CD4-positive, alpha-beta T cell (primary cell): ENCODE results near the gene CDC42. TPM values are rescaled to one million over a fixed set of nuclear protein-coding genes. Genes with fewer than 3 reads are reported as not detected.

Source experiments
- ATAC-seq: fragments of 200-7000 bp; cut with Tn5 transposase; one replicate; pipeline ENCODE4 v1.10.0; 2022; ENCODE audit warnings: mild to moderate bottlenecking; ENCODE audit not compliant: poor library complexity
- CTCF ChIA-PET: fragments of 350-600 bp; sonication (Branson Sonifier 250); formaldehyde crosslinking; loops from one replicate; lab custom pipeline; 2021; ENCODE audit warnings: antibody characterized with exemption, inconsistent platforms; lab: Charles Lee
- POLR2A ChIA-PET: fragments of 350-600 bp; sonication (Branson Sonifier 250); formaldehyde crosslinking; loops from one replicate; lab custom pipeline; 2021; ENCODE audit warnings: antibody characterized with exemption, inconsistent platforms; lab: Charles Lee
- DNase-seq, 14 experiments: peaks; one replicate each; pipeline ENCODE4 v3.0.0-alpha.2; 2013 to 2020; ENCODE audit warnings: mixed read lengths in 2 of 14
- H3K27ac ChIP-seq, 2 donors: one replicate each; pipeline versions ENCODE4 v1.5.1 to v1.7.0; 2013; ENCODE audit warnings: low read length in 2 of 2, low read depth in 1 of 2, mild to moderate bottlenecking in 1 of 2
- H3K27me3 ChIP-seq, 2 experiments: 1 replicate in 1 of 2; 2 replicates in 1 of 2; pipeline versions ENCODE4 v1.6.1 to v1.7.0; 2013; ENCODE audit warnings: low read length in 2 of 2, control low read depth in 1 of 2, mild to moderate bottlenecking in 1 of 2, moderate library complexity in 1 of 2; ENCODE audit not compliant: insufficient read depth in 2 of 2, control insufficient read depth in 1 of 2
- H3K36me3 ChIP-seq: one replicate; pipeline ENCODE4 v1.6.1; 2013; ENCODE audit warnings: low read length, control low read depth; ENCODE audit not compliant: insufficient read depth
- H3K4me1 ChIP-seq: one replicate; pipeline ENCODE4 v1.6.1; 2013; ENCODE audit warnings: low read length, control low read depth; ENCODE audit not compliant: insufficient read depth
- H3K4me3 ChIP-seq: one replicate; pipeline ENCODE4 v1.5.1; 2013; ENCODE audit warnings: mild to moderate bottlenecking, low read length, moderate library complexity
- H3K9me3 ChIP-seq, 2 experiments: 1 replicate in 1 of 2; 2 replicates in 1 of 2; pipeline versions ENCODE4 v1.6.1 to v1.7.0; 2013; ENCODE audit warnings: low read length in 2 of 2, mild to moderate bottlenecking in 2 of 2, control low read depth in 1 of 2, moderate library complexity in 1 of 2; ENCODE audit not compliant: control insufficient read depth in 1 of 2, insufficient read depth in 1 of 2
- H3K27ac Mint-ChIP-seq: one replicate; pipeline ENCODE4 v1.8.0; 2020; ENCODE audit warnings: mixed read lengths
- H3K27me3 Mint-ChIP-seq: one replicate; pipeline ENCODE4 v1.8.0; 2021; ENCODE audit warnings: mixed read lengths
- H3K36me3 Mint-ChIP-seq: one replicate; pipeline ENCODE4 v1.8.0; 2021; ENCODE audit warnings: low read depth, mixed read lengths
- H3K4me1 Mint-ChIP-seq: one replicate; pipeline ENCODE4 v1.8.0; 2021; ENCODE audit warnings: low read depth, mixed read lengths
- H3K4me3 Mint-ChIP-seq: one replicate; pipeline ENCODE4 v1.8.0; 2020; ENCODE audit warnings: mild to moderate bottlenecking, mixed read lengths
- H3K9me3 Mint-ChIP-seq: one replicate; pipeline ENCODE4 v1.8.0; 2020; ENCODE audit warnings: mixed read lengths
- intact Hi-C, 2 experiments: fragments of 100-400 bp; cut with DNase I in 1 of 2; cut with micrococcal nuclease in 1 of 2; formaldehyde crosslinking; loops; one replicate each; pipeline versions ENCODE4 v1.15.1 to v1.9.0; 2023 to 2025; cut with DNase I, micrococcal nuclease
- total RNA-seq, 174 experiments: library from RNA in 2 of 174; stranded (reverse) in 2 of 174; gene quantifications; one replicate each; pipeline ENCODE4 v1.2.3 and lab custom pipeline; 2021 to 2026
- TF ChIP-seq, protein P1 (sequence below): fragments of 200-600 bp; IDR thresholded peaks from one replicate; pipeline ENCODE4 v1.8.0; 2022; ENCODE audit warnings: antibody characterized with exemption, mild to moderate bottlenecking

CDC42 gene
- total RNA-seq, 2 experiments from 2014 or later = 375 to 379 TPM

DNA sequence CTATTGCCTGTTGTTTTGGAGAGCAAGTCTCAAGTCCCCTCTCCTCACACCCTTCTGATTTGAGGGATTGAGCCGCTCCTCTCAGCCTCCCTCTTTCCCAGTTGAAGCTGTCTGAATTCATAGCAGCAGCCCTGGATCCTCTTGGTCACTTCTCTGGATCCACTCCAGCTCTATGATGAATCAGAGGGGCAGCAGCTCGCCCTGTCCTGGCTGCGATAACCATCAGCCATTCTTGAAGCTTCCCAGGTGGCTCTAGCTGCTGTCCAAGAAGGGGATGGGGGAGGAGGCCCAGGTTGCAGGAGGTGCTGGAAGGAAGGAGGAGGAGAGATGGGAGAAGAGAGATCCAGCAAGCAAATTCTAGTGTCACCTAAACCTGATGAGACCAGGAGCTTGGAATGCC, 59.1 kb downstream of the CDC42 start:
- no peaks in the 10 kb centered on the region for H3K9me3 ChIP-seq
- ATAC-seq (no peak), DNase-seq (no peak)
- CTCF ChIA-PET = interaction anchor here (1.1 kb wide), 1 partner anchor 22 kb away, joined by 4 read pairs; no protein-coding TSS in a partner anchor
- Mint-ChIP-seq H3K4me1 (peaks cover 49% of the 10 kb centered on the region), H3K27me3 (no peaks in the 10 kb centered on the region), H3K4me3 (no peak overlapping the region), H3K36me3 (peaks cover 65% of the 10 kb centered on the region), H3K27ac (peak overlapping the region; percentile 76), H3K9me3 (no peaks in the 10 kb centered on the region)
- POLR2A ChIA-PET = interaction anchor here (0.9 to 2.2 kb wide), 3 partner anchors 12 to 87 kb away, joined by 3 to 7 read pairs (median 6); no protein-coding TSS in a partner anchor
- no peaks in the 10 kb centered on the region for H3K27me3 ChIP-seq
- intact Hi-C loops = no loop called here
- TF ChIP-seq, protein P1, sequence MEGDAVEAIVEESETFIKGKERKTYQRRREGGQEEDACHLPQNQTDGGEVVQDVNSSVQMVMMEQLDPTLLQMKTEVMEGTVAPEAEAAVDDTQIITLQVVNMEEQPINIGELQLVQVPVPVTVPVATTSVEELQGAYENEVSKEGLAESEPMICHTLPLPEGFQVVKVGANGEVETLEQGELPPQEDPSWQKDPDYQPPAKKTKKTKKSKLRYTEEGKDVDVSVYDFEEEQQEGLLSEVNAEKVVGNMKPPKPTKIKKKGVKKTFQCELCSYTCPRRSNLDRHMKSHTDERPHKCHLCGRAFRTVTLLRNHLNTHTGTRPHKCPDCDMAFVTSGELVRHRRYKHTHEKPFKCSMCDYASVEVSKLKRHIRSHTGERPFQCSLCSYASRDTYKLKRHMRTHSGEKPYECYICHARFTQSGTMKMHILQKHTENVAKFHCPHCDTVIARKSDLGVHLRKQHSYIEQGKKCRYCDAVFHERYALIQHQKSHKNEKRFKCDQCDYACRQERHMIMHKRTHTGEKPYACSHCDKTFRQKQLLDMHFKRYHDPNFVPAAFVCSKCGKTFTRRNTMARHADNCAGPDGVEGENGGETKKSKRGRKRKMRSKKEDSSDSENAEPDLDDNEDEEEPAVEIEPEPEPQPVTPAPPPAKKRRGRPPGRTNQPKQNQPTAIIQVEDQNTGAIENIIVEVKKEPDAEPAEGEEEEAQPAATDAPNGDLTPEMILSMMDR = no peak
- peaks cover 1% of the 10 kb centered on the region for H3K4me1 ChIP-seq
- peak overlapping the region in 1 of 2 donors; percentile 7 for H3K27ac ChIP-seq
- H3K4me3 ChIP-seq = no peak overlapping the region
- H3K36me3 ChIP-seq = peaks cover 69% of the 10 kb centered on the region

DNA sequence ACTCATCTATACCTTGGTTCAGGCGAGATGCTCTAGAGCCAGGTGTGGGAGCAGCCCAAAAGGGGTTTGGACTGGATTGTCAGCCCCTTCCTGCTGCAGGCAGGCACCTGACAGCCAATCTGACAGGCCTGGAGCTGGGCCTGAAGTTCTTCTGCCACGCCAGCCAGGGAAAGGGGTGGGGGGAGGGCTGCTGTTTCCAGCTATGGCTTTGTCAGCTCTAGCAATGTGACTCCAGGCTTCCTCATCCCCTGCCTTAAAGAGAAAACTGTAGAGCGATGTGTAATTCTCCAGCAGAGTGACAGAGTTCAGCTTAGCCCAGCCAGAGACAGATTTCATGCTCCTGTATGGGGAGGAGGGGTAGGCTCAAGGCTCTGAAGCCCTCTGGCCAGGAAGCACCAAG, 60.0 kb downstream of the CDC42 start:
- no peak overlapping the region for H3K27ac ChIP-seq
- ChIA-PET CTCF (no interaction called here), POLR2A (no interaction called here)
- H3K27ac Mint-ChIP-seq = peak overlapping the region; percentile 76
- no peaks in the 10 kb centered on the region for H3K4me1 ChIP-seq
- H3K27me3 Mint-ChIP-seq = no peaks in the 10 kb centered on the region
- peaks cover 47% of the 10 kb centered on the region for H3K4me1 Mint-ChIP-seq
- H3K27me3 ChIP-seq = no peaks in the 10 kb centered on the region
- H3K9me3 ChIP-seq = no peaks in the 10 kb centered on the region
- H3K4me3 Mint-ChIP-seq = no peak overlapping the region
- ATAC-seq (no peak), DNase-seq (no peak)
- TF ChIP-seq, protein P1 = no peak
- H3K9me3 Mint-ChIP-seq = no peaks in the 10 kb centered on the region
- peaks cover 67% of the 10 kb centered on the region for H3K36me3 Mint-ChIP-seq
- H3K36me3 ChIP-seq = peaks cover 72% of the 10 kb centered on the region
- intact Hi-C loops = no loop called here
- H3K4me3 ChIP-seq = no peak overlapping the region

DNA sequence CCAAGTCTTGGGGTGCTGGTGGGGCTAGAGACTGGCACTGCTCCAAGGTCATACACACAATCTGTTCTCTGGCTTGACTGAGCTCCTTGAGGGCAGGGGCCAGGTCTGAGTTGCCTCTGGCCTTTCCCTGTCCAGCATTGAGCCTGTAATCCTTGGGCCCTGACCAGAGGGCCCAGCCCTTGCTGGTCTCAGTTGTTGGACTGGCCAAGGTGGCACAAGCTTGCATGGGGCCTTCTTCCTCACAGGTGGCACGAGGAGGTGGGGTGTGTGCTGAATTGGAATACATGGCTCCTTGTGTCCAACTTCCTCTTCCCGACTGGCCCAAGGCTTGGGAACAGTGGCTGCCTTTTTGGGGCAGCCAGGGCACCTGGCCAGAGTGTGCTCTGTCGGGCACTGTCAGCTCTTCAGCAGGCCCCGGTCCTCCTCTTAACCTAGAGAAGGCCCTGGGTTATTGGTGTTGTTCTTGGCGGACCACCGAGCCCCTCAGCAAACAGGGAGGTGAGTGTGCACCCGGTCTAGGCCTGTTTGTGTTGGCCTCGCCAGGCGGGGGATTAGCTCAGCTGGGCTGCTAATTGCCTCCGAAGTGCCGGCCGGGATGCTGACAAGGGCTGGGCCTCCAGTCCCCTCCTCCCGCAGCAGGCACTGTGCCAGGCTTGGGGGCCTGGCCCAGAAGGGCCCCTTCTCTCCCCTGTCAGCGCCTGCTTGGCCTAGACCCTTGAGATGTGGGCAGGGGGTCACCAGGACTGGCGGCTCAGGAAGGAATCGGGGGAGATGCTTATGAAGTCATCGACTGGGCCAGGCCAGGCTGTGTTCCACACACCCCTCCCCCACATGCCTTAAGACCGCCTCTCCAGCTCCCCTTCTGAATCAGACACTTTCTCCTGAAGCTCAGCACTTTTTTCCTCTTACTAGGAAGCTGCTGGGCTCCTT, 61.8 kb downstream of the CDC42 start:
- POLR2A ChIA-PET = interaction anchor here (0.6 to 1.0 kb wide), 2 partner anchors 89 to 432 kb away, joined by 3 to 5 read pairs; no protein-coding TSS in a partner anchor
- Histone ChIP-seq H3K4me1 (no peaks in the 10 kb centered on the region), H3K4me3 (no peak overlapping the region), H3K36me3 (peaks cover 76% of the 10 kb centered on the region), H3K27me3 (no peaks in the 10 kb centered on the region), H3K9me3 (no peaks in the 10 kb centered on the region), H3K27ac (no peak overlapping the region)
- TF ChIP-seq, protein P1 = no peak
- no peak overlapping the region for H3K4me3 Mint-ChIP-seq
- peaks cover 37% of the 10 kb centered on the region for H3K4me1 Mint-ChIP-seq
- CTCF ChIA-PET = no interaction called here
- no peaks in the 10 kb centered on the region for H3K27me3 Mint-ChIP-seq
- peak overlapping the region; percentile 81 for H3K27ac Mint-ChIP-seq
- intact Hi-C loops = no loop called here
- ATAC-seq (no peak), DNase-seq (peak in 1 of 14 experiments; percentile 28)
- no peaks in the 10 kb centered on the region for H3K9me3 Mint-ChIP-seq
- peaks cover 56% of the 10 kb centered on the region for H3K36me3 Mint-ChIP-seq
